DMS 273 (cell line): Measurements from ENCODE around the gene SCUBE3.

Experiments used
- DNase-seq: peaks from one replicate; lab custom pipeline; 2025; ENCODE audit not compliant: unreplicated experiment; lab: John Stamatoyannopoulos, UW

SCUBE3 gene

GRCh38 chr6:35181308-35181932, 32.3 kb upstream of the SCUBE3 start:
- DNase-seq, result peak; percentile 24

GRCh38 chr6:35181933-35182612, 31.7 kb upstream of the SCUBE3 start:
- peak; percentile 52 for DNase-seq

GRCh38 chr6:35183281-35183680, 30.5 kb upstream of the SCUBE3 start:
- DNase-seq, result no peak

- DNase-seq, result no peak
Observed at GRCh38 chr6:35183935-35184334, 29.8 kb upstream of the SCUBE3 start.

GRCh38 chr6:35184580-35185301, 29.0 kb upstream of the SCUBE3 start:
- DNase-seq, result no peak

- DNase-seq, result no peak
Observed at GRCh38 chr6:35185302-35185681, 28.5 kb upstream of the SCUBE3 start.

GRCh38 chr6:35185971-35186370, 27.8 kb upstream of the SCUBE3 start:
- no peak for DNase-seq

- no peak for DNase-seq
Observed at GRCh38 chr6:35186571-35186970, 27.2 kb upstream of the SCUBE3 start.

GRCh38 chr6:35188886-35189285, 24.9 kb upstream of the SCUBE3 start:
- DNase-seq, result no peak

- no peak for DNase-seq
Observed at GRCh38 chr6:35190306-35190705, 23.4 kb upstream of the SCUBE3 start.

GRCh38 chr6:35191889-35192288, 21.9 kb upstream of the SCUBE3 start:
- DNase-seq, result no peak

GRCh38 chr6:35192301-35192860, 21.4 kb upstream of the SCUBE3 start:
- DNase-seq, result no peak

GRCh38 chr6:35194390-35194789, 19.4 kb upstream of the SCUBE3 start:
- DNase-seq, result no peak

- no peak for DNase-seq
Observed at GRCh38 chr6:35195120-35195780, 18.5 kb upstream of the SCUBE3 start.

- DNase-seq, result no peak
Observed at GRCh38 chr6:35197196-35197595, 16.6 kb upstream of the SCUBE3 start.

- no peak for DNase-seq
Observed at GRCh38 chr6:35199866-35200265, 13.9 kb upstream of the SCUBE3 start.

- no peak for DNase-seq
Observed at GRCh38 chr6:35202066-35202546, 11.7 kb upstream of the SCUBE3 start.

GRCh38 chr6:35203152-35203670, 10.5 kb upstream of the SCUBE3 start:
- DNase-seq, result no peak

GRCh38 chr6:35203680-35204079, 10.1 kb upstream of the SCUBE3 start:
- no peak for DNase-seq

GRCh38 chr6:35206346-35206745, 7.4 kb upstream of the SCUBE3 start:
- no peak for DNase-seq

- DNase-seq, result no peak
Observed at GRCh38 chr6:35208419-35208818, 5.3 kb upstream of the SCUBE3 start.
